ENCODE results near the gene WDFY1.

Gene WDFY1

GRCh38 chr2:223868005-223868404, 77.1 kb downstream of the WDFY1 start:
- no peak for ATAC-seq
- TF ChIP-seq CREB5 (CRISPR knock-in tag; IDR thresholded peaks at IDR 0.05; ENCODE audit: low read depth) (no peak), ZNF565 (CRISPR knock-in tag; conservative IDR thresholded peaks at IDR 0.05; ENCODE audit: low read depth) (no peak), GLIS3 (CRISPR knock-in tag; IDR thresholded peaks at IDR 0.05) (no peak), TSHZ2 (CRISPR knock-in tag; IDR thresholded peaks at IDR 0.05) (no peak), ZC3H10 (CRISPR knock-in tag; IDR thresholded peaks at IDR 0.05) (no peak), PATZ1 (CRISPR knock-in tag; IDR thresholded peaks at IDR 0.05; ENCODE audit: borderline replicate concordance) (no peak), RARB (CRISPR knock-in tag; IDR thresholded peaks at IDR 0.05) (no peak)

GRCh38 chr2:223865907-223866508, 79.1 kb downstream of the WDFY1 start:
- TF ChIP-seq ZNF70 (CRISPR knock-in tag; IDR thresholded peaks at IDR 0.05) (no peak), ZFP3 (CRISPR knock-in tag; IDR thresholded peaks at IDR 0.05) (no peak), ZFP30 (CRISPR knock-in tag; IDR thresholded peaks at IDR 0.05) (no peak), OSR1 (CRISPR knock-in tag; IDR thresholded peaks at IDR 0.05) (no peak), CSRNP3 (CRISPR knock-in tag; IDR thresholded peaks at IDR 0.05) (no peak), TOX (CRISPR knock-in tag; IDR thresholded peaks at IDR 0.05; ENCODE audit: borderline replicate concordance) (no peak), CSDC2 (CRISPR knock-in tag; IDR thresholded peaks at IDR 0.05) (no peak), ZNF565 (CRISPR knock-in tag; conservative IDR thresholded peaks at IDR 0.05; ENCODE audit: low read depth) (no peak), SNAI2 (CRISPR knock-in tag; IDR thresholded peaks at IDR 0.05) (no peak), POU6F1 (CRISPR knock-in tag; IDR thresholded peaks at IDR 0.05; ENCODE audit: borderline replicate concordance, low read depth) (no peak), ESRRG (CRISPR knock-in tag; IDR thresholded peaks at IDR 0.05) (no peak), TSHZ2 (CRISPR knock-in tag; IDR thresholded peaks at IDR 0.05) (no peak), ISL1 (CRISPR knock-in tag; IDR thresholded peaks at IDR 0.05) (no peak), GLIS3 (CRISPR knock-in tag; IDR thresholded peaks at IDR 0.05) (no peak)
- no peak for ATAC-seq

Measured in SK-N-SH treated with all-trans-retinoic acid at 6 μM for 48 hours (cell line).